Measurements from ENCODE around the gene ACSF3. TPM values are rescaled to one million over a fixed set of nuclear protein-coding genes. Genes with fewer than 3 reads are reported as not detected.

The ACSF3 gene
- total RNA-seq, 1 experiment from 2014 or later: 33.5 TPM

GRCh38 chr16:89179656-89180315 is 86.1 kb downstream of the ACSF3 start:
- H3K9me3 ChIP-seq (ENCODE audit: low read length): no peaks in the 10 kb centered on the region
- no peaks in the 10 kb centered on the region for H3K36me3 ChIP-seq (ENCODE audit: low read depth, low read length)
- no peak overlapping the region for H3K4me2 ChIP-seq (ENCODE audit: low read length)
- ChIA-PET POLR2A (ENCODE audit: unreplicated experiment) (no interaction called here), CTCF (no interaction called here)
- intact Hi-C loops (cut with micrococcal nuclease): no loop called here
- no peaks in the 10 kb centered on the region for H3K9me2 ChIP-seq (replicated peaks; ENCODE audit: low read length)
- ATAC-seq (no peak), DNase-seq (no peak)
- H3K4me1 ChIP-seq (ENCODE audit: insufficient read depth, low read length): no peaks in the 10 kb centered on the region
- TF ChIP-seq, protein P1, sequence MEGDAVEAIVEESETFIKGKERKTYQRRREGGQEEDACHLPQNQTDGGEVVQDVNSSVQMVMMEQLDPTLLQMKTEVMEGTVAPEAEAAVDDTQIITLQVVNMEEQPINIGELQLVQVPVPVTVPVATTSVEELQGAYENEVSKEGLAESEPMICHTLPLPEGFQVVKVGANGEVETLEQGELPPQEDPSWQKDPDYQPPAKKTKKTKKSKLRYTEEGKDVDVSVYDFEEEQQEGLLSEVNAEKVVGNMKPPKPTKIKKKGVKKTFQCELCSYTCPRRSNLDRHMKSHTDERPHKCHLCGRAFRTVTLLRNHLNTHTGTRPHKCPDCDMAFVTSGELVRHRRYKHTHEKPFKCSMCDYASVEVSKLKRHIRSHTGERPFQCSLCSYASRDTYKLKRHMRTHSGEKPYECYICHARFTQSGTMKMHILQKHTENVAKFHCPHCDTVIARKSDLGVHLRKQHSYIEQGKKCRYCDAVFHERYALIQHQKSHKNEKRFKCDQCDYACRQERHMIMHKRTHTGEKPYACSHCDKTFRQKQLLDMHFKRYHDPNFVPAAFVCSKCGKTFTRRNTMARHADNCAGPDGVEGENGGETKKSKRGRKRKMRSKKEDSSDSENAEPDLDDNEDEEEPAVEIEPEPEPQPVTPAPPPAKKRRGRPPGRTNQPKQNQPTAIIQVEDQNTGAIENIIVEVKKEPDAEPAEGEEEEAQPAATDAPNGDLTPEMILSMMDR (conservative IDR thresholded peaks at IDR 0.05; ENCODE audit: low read depth, low read length): no peak
- no peak for TF ChIP-seq EZH2 (IDR thresholded peaks at IDR 0.05; ENCODE audit: low read length, unreplicated experiment)
- TF ChIP-seq EZH2phosphoT487 (IDR thresholded peaks at IDR 0.05; ENCODE audit: borderline replicate concordance, low read length): no peak
- H2AFZ ChIP-seq (ENCODE audit: low read length): no peak overlapping the region
- H3K27me3 ChIP-seq (ENCODE audit: low read length): no peaks in the 10 kb centered on the region
- no peak overlapping the region for H3K9ac ChIP-seq (ENCODE audit: low read length)
- no peak overlapping the region for H3K4me3 ChIP-seq (ENCODE audit: low read length)
- no TSS peak for BruUV-seq (replicated peaks)
- H4K20me1 ChIP-seq (ENCODE audit: low read length): no peaks in the 10 kb centered on the region
- H3F3A ChIP-seq (ENCODE audit: low read length, unreplicated experiment): no peaks in the 10 kb centered on the region
- no peak overlapping the region for H3K27ac ChIP-seq (ENCODE audit: low read length)
- H3K79me2 ChIP-seq (ENCODE audit: low read length): no peaks in the 10 kb centered on the region

DNA sequence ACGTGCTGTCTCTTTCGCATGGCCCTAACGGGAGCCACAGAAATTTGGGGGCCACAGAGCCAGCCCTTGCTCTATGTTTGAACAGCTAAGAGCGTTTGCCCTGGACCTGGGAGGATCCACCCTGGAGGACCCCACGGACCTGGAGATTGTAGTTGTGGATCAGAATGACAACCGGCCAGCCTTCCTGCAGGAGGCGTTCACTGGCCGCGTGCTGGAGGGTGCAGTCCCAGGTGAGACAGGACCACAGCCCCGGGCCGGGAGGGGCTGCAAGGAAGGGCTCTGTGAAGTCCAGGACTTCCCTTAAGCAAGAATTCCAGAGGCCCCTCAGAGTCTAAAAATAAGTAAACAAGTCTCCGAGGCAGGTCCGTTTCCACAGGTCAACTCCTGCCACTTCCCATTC is 89.8 kb downstream of the ACSF3 start:
- DNase-seq (no peak), ATAC-seq (peak; percentile 37; the same call in 1 of the 2 replicates)
- H3K79me2 ChIP-seq (ENCODE audit: low read length): no peaks in the 10 kb centered on the region
- BruUV-seq (replicated peaks): no TSS peak
- H3K9me2 ChIP-seq (replicated peaks; ENCODE audit: low read length): no peaks in the 10 kb centered on the region
- ChIA-PET POLR2A (ENCODE audit: unreplicated experiment) (no interaction called here), CTCF (no interaction called here)
- H3K9ac ChIP-seq (ENCODE audit: low read length): no peak overlapping the region
- H3F3A ChIP-seq (ENCODE audit: low read length, unreplicated experiment): no peaks in the 10 kb centered on the region
- H2AFZ ChIP-seq (ENCODE audit: low read length): no peak overlapping the region
- no peak overlapping the region for H3K4me3 ChIP-seq (ENCODE audit: low read length)
- no peaks in the 10 kb centered on the region for H4K20me1 ChIP-seq (ENCODE audit: low read length)
- intact Hi-C loops (cut with micrococcal nuclease): no loop called here
- H3K27ac ChIP-seq (ENCODE audit: low read length): no peak overlapping the region
- no peak for TF ChIP-seq EZH2 (IDR thresholded peaks at IDR 0.05; ENCODE audit: low read length, unreplicated experiment)
- TF ChIP-seq, protein P1 (conservative IDR thresholded peaks at IDR 0.05; ENCODE audit: low read depth, low read length): peak; percentile 20; the same call in 1 of the 2 replicates
- no peak for TF ChIP-seq EZH2phosphoT487 (IDR thresholded peaks at IDR 0.05; ENCODE audit: borderline replicate concordance, low read length)
- H3K4me1 ChIP-seq (ENCODE audit: insufficient read depth, low read length): no peaks in the 10 kb centered on the region
- no peaks in the 10 kb centered on the region for H3K9me3 ChIP-seq (ENCODE audit: low read length)
- H3K27me3 ChIP-seq (ENCODE audit: low read length): no peaks in the 10 kb centered on the region
- H3K36me3 ChIP-seq (ENCODE audit: low read depth, low read length): no peaks in the 10 kb centered on the region
- H3K4me2 ChIP-seq (ENCODE audit: low read length): no peak overlapping the region

GRCh38 chr16:89183975-89184676 is 90.5 kb downstream of the ACSF3 start:
- POLR2A ChIA-PET (ENCODE audit: unreplicated experiment): no interaction called here
- no peak overlapping the region for H3K27ac ChIP-seq (ENCODE audit: low read length)
- H3K9ac ChIP-seq (ENCODE audit: low read length): no peak overlapping the region
- H3K27me3 ChIP-seq (ENCODE audit: low read length): no peaks in the 10 kb centered on the region
- BruUV-seq (replicated peaks): no TSS peak
- ATAC-seq: no peak; the same call in 1 of the 2 replicates
- no peak overlapping the region for H3K4me3 ChIP-seq (ENCODE audit: low read length)
- intact Hi-C loops (cut with micrococcal nuclease): no loop called here
- H3F3A ChIP-seq (ENCODE audit: low read length, unreplicated experiment): no peaks in the 10 kb centered on the region
- no peaks in the 10 kb centered on the region for H3K9me2 ChIP-seq (replicated peaks; ENCODE audit: low read length)
- DNase-seq: no peak
- no peaks in the 10 kb centered on the region for H3K79me2 ChIP-seq (ENCODE audit: low read length)
- CTCF ChIA-PET: no interaction called here
- no peaks in the 10 kb centered on the region for H4K20me1 ChIP-seq (ENCODE audit: low read length)
- no peak overlapping the region for H3K4me2 ChIP-seq (ENCODE audit: low read length)
- TF ChIP-seq EZH2phosphoT487 (IDR thresholded peaks at IDR 0.05; ENCODE audit: borderline replicate concordance, low read length): no peak
- TF ChIP-seq, protein P1 (conservative IDR thresholded peaks at IDR 0.05; ENCODE audit: low read depth, low read length): no peak
- no peak for TF ChIP-seq EZH2 (IDR thresholded peaks at IDR 0.05; ENCODE audit: low read length, unreplicated experiment)
- H3K9me3 ChIP-seq (ENCODE audit: low read length): no peaks in the 10 kb centered on the region
- no peaks in the 10 kb centered on the region for H3K36me3 ChIP-seq (ENCODE audit: low read depth, low read length)
- H2AFZ ChIP-seq (ENCODE audit: low read length): no peak overlapping the region
- H3K4me1 ChIP-seq (ENCODE audit: insufficient read depth, low read length): no peaks in the 10 kb centered on the region
